Middle frontal gyrus (tissue), 1 donor: ENCODE data around the gene CASZ1.

Experiments
- DNase-seq: peaks from one replicate; pipeline ENCODE4 v3.0.0-alpha.2; 2015; ENCODE audit warnings: low spot score; ENCODE audit errors: extremely low spot score

CASZ1 gene

GRCh38 chr1:10751561-10752085 is 44.8 kb downstream of the CASZ1 start:
- DNase-seq = no peak

GRCh38 chr1:10751160-10751559 is 45.3 kb downstream of the CASZ1 start:
- DNase-seq = no peak

- no peak for DNase-seq
Observed at GRCh38 chr1:10745886-10746455, 50.5 kb downstream of the CASZ1 start.

GRCh38 chr1:10745383-10745782 is 51.1 kb downstream of the CASZ1 start:
- DNase-seq = no peak

GRCh38 chr1:10744654-10745238 is 51.7 kb downstream of the CASZ1 start:
- DNase-seq = no peak

GRCh38 chr1:10744029-10744428 is 52.4 kb downstream of the CASZ1 start:
- DNase-seq = no peak

GRCh38 chr1:10741696-10742095 is 54.8 kb downstream of the CASZ1 start:
- DNase-seq = no peak

GRCh38 chr1:10740123-10740522 is 56.3 kb downstream of the CASZ1 start:
- no peak for DNase-seq

- no peak for DNase-seq
Observed at GRCh38 chr1:10739589-10739988, 56.9 kb downstream of the CASZ1 start.

GRCh38 chr1:10738061-10739058 is 58.1 kb downstream of the CASZ1 start:
- no peak for DNase-seq

GRCh38 chr1:10737651-10738050 is 58.8 kb downstream of the CASZ1 start:
- DNase-seq = no peak

GRCh38 chr1:10736634-10737586 is 59.5 kb downstream of the CASZ1 start:
- no peak for DNase-seq

- no peak for DNase-seq
Observed at GRCh38 chr1:10735563-10736305, 60.7 kb downstream of the CASZ1 start.

- DNase-seq = no peak
Observed at GRCh38 chr1:10734962-10735544, 61.4 kb downstream of the CASZ1 start.

- no peak for DNase-seq
Observed at GRCh38 chr1:10734375-10734774, 62.1 kb downstream of the CASZ1 start.

- DNase-seq = no peak
Observed at GRCh38 chr1:10733474-10734366, 62.7 kb downstream of the CASZ1 start.

- no peak for DNase-seq
Observed at GRCh38 chr1:10730985-10731384, 65.5 kb downstream of the CASZ1 start.

- DNase-seq = no peak
Observed at GRCh38 chr1:10728595-10729410, 67.6 kb downstream of the CASZ1 start.
